IMR-90 (cell line): ENCODE data around the gene DARS1. TPM values are rescaled to one million over a fixed set of nuclear protein-coding genes. Genes with fewer than 3 reads are reported as not detected.

ENCODE experiments used
- ATAC-seq: fragments of 200-7000 bp; cut with Tn5 transposase; 2 replicates; pipeline ENCODE4 v1.9.1; 2020; ENCODE audit warnings: low read depth, mild to moderate bottlenecking, moderate library complexity
- BruUV-seq: library from RNA; stranded (reverse); fragments of 400-500 nt; replicated peaks from 2 replicates; lab custom pipeline; 2021; lab: Mats Ljungman, UMichigan
- CTCF ChIA-PET: fragments of 300-600 bp; formaldehyde crosslinking; extraction: SDS; loops from one replicate; lab custom pipeline; 2021; ENCODE audit warnings: antibody characterized with exemption; lab: Yijun Ruan, JAX
- POLR2A ChIA-PET: fragments of 300-600 bp; sonication (Branson Sonifier 250); formaldehyde crosslinking; loops from one replicate; lab custom pipeline; 2022; ENCODE audit warnings: antibody characterized with exemption; ENCODE audit not compliant: unreplicated experiment; lab: Charles Lee
- DNase-seq: peaks from one replicate; pipeline ENCODE4 v3.0.0; 2013
- H2AFZ ChIP-seq: replicated peaks from 2 replicates; pipeline ENCODE3; 2013; ENCODE audit warnings: low read length, mild to moderate bottlenecking; ENCODE audit not compliant: poor library complexity
- H2AK5ac ChIP-seq: 2 replicates; pipeline ENCODE4 v1.6.1; 2013; ENCODE audit warnings: low read depth, low read length, inconsistent platforms
- H2AK9ac ChIP-seq: replicated peaks from 2 replicates; pipeline ENCODE3; 2013; ENCODE audit warnings: mild to moderate bottlenecking, low read depth, low read length, moderate library complexity; ENCODE audit not compliant: poor library complexity
- H2BK120ac ChIP-seq: 2 replicates; pipeline ENCODE4 v1.6.1; 2013; ENCODE audit warnings: low read depth, low read length, inconsistent platforms
- H2BK15ac ChIP-seq: 3 replicates; pipeline ENCODE4 v1.6.1; 2013; ENCODE audit warnings: low read depth, low read length, inconsistent platforms
- H2BK20ac ChIP-seq: 2 replicates; pipeline ENCODE4 v1.6.1; 2013; ENCODE audit warnings: low read depth, mild to moderate bottlenecking, inconsistent platforms, low read length, moderate library complexity
- H2BK5ac ChIP-seq: 2 replicates; pipeline ENCODE4 v1.6.1; 2013; ENCODE audit warnings: mild to moderate bottlenecking, low read depth, low read length, inconsistent platforms; ENCODE audit not compliant: poor library complexity, severe bottlenecking
- H3K14ac ChIP-seq: replicated peaks from 2 replicates; pipeline ENCODE4 v1.6.1; 2013; ENCODE audit warnings: low read depth, low read length, inconsistent platforms
- H3K18ac ChIP-seq: 2 replicates; pipeline ENCODE4 v1.6.1; 2013; ENCODE audit warnings: low read depth, low read length, control low read depth
- H3K23ac ChIP-seq: 2 replicates; pipeline ENCODE4 v1.6.1; 2013; ENCODE audit warnings: low read depth, low read length, inconsistent platforms
- H3K27ac ChIP-seq: 2 replicates; pipeline ENCODE4 v1.5.1; 2013; ENCODE audit warnings: mild to moderate bottlenecking, control low read depth, low read length; ENCODE audit not compliant: insufficient read depth
- H3K27me3 ChIP-seq: 2 replicates; pipeline ENCODE4 v1.6.1; 2013; ENCODE audit warnings: low read length; ENCODE audit not compliant: control insufficient read depth, insufficient read depth
- H3K36me3 ChIP-seq: 2 replicates; pipeline ENCODE4 v1.6.1; 2013; ENCODE audit warnings: low read length, mixed read lengths; ENCODE audit not compliant: control insufficient read depth, insufficient read depth
- H3K4ac ChIP-seq: 2 replicates; pipeline ENCODE4 v1.6.1; 2013; ENCODE audit warnings: low read depth, low read length, inconsistent platforms
- H3K4me1 ChIP-seq: 2 replicates; pipeline ENCODE4 v1.6.1; 2013; ENCODE audit warnings: low read length, mixed read lengths; ENCODE audit not compliant: control insufficient read depth, insufficient read depth
- H3K4me2 ChIP-seq: 2 replicates; pipeline ENCODE4 v1.6.1; 2013; ENCODE audit warnings: low read depth, mild to moderate bottlenecking, control low read depth, low read length, moderate library complexity
- H3K4me3 ChIP-seq: 2 replicates; pipeline ENCODE4 v1.5.1; 2013; ENCODE audit warnings: low read depth, mild to moderate bottlenecking, control low read depth, low read length, moderate library complexity; ENCODE audit not compliant: insufficient read depth
- H3K56ac ChIP-seq: 2 replicates; pipeline ENCODE4 v1.6.1; 2013; ENCODE audit warnings: low read length, inconsistent platforms; ENCODE audit not compliant: insufficient read depth; ENCODE audit errors: extremely low read depth
- H3K79me1 ChIP-seq, 2 experiments: 2 replicates each; pipeline ENCODE4 v1.6.1; 2013; ENCODE audit warnings: low read length in 2 of 2, inconsistent platforms in 1 of 2, low read depth in 1 of 2
- H3K9ac ChIP-seq: 2 replicates; pipeline ENCODE4 v1.6.1; 2013; ENCODE audit warnings: low read depth, low read length, control low read depth
- H3K9me1 ChIP-seq: 2 replicates; pipeline ENCODE4 v1.6.1; 2013; ENCODE audit warnings: low read length, inconsistent platforms; ENCODE audit not compliant: insufficient read depth
- H3K9me3 ChIP-seq: 2 replicates; pipeline ENCODE4 v1.6.1; 2013; ENCODE audit warnings: low read length; ENCODE audit not compliant: control insufficient read depth, insufficient read depth
- H4K20me1 ChIP-seq: 2 replicates; pipeline ENCODE4 v1.6.1; 2013; ENCODE audit warnings: low read length, inconsistent platforms; ENCODE audit not compliant: insufficient read depth
- H4K5ac ChIP-seq: 2 replicates; pipeline ENCODE4 v1.6.1; 2013; ENCODE audit warnings: mild to moderate bottlenecking, low read depth, low read length, control low read depth
- H4K8ac ChIP-seq, 2 experiments: 2 replicates each; pipeline ENCODE4 v1.6.1; 2013; ENCODE audit warnings: low read depth in 2 of 2, low read length in 2 of 2, control low read depth in 1 of 2, inconsistent platforms in 1 of 2
- H4K91ac ChIP-seq: 2 replicates; pipeline ENCODE4 v1.6.1; 2013; ENCODE audit warnings: low read depth, low read length, inconsistent platforms; ENCODE audit not compliant: insufficient read depth
- CEBPB ChIP-seq: IDR thresholded peaks from 2 replicates; pipeline ENCODE4 v1.6.1; 2012; ENCODE audit warnings: low read depth, low read length, improper control_type of control experiment
- CHD1 ChIP-seq: IDR thresholded peaks from 2 replicates; pipeline ENCODE4 v1.6.1; 2012; ENCODE audit warnings: low read depth, low read length, improper control_type of control experiment
- WGBS, 2 experiments: methylation state at CpG; one replicate each; pipeline versions ENCODE4 v1.1.5 to v1.1.7; 2013; ENCODE audit warnings: missing lambda C conversion rate in 2 of 2; ENCODE audit not compliant: insufficient read length in 1 of 2; ENCODE audit errors: extremely low coverage in 2 of 2; 5-methylcytosine and 5-hydroxymethylcytosine counted together
- dilution Hi-C: fragments of 300-500 bp; cut with HindIII; formaldehyde crosslinking; loops from one replicate; pipeline ENCODE4 v1.14.3; 2018; ENCODE audit warnings: low sequenced_read_pairs; ENCODE audit not compliant: unreplicated experiment
- in situ Hi-C: fragments of 300-500 bp; cut with MboI; formaldehyde crosslinking; loops from 3 replicates; pipeline ENCODE4 v1.14.3; 2019; ENCODE audit warnings: low sequenced_read_pairs, inconsistent platforms, mixed read lengths
- intact Hi-C: fragments of 100-400 bp; cut with micrococcal nuclease; formaldehyde crosslinking; loops from 2 replicates; pipeline ENCODE4 v1.10.0; 2022
- polyA plus RNA-seq, 3 experiments: library from polyadenylated mRNA; depleted of rRNA; stranded (reverse); fragments of >200 nt; gene quantifications; 2 replicates each; pipeline ENCODE4 v1.2.3, GENCODE V29; 2012; ENCODE audit warnings: low replicate concordance in 1 of 3
- total RNA-seq: library from RNA; depleted of rRNA; stranded (reverse); fragments of >200 nt; gene quantifications from 2 replicates; pipeline ENCODE4 v1.2.3, GENCODE V29; 2012
- TF ChIP-seq, protein P1 (sequence below): fragments of 150-350 bp; IDR thresholded peaks from 2 replicates; pipeline ENCODE4 v1.6.1; 2017; ENCODE audit warnings: mild to moderate bottlenecking, antibody characterized with exemption, low read length, low read depth
- TF ChIP-seq, protein P2 (sequence below): conservative IDR thresholded peaks from 2 replicates; pipeline ENCODE4 v1.5.1; 2012; ENCODE audit warnings: mild to moderate bottlenecking, low read depth, low read length, improper control_type of control experiment

Gene DARS1
- total and polyA plus RNA-seq, 2 of the 4 experiments (the other 2 are of a cell fraction) = 56.5 to 66.5 TPM

DNA sequence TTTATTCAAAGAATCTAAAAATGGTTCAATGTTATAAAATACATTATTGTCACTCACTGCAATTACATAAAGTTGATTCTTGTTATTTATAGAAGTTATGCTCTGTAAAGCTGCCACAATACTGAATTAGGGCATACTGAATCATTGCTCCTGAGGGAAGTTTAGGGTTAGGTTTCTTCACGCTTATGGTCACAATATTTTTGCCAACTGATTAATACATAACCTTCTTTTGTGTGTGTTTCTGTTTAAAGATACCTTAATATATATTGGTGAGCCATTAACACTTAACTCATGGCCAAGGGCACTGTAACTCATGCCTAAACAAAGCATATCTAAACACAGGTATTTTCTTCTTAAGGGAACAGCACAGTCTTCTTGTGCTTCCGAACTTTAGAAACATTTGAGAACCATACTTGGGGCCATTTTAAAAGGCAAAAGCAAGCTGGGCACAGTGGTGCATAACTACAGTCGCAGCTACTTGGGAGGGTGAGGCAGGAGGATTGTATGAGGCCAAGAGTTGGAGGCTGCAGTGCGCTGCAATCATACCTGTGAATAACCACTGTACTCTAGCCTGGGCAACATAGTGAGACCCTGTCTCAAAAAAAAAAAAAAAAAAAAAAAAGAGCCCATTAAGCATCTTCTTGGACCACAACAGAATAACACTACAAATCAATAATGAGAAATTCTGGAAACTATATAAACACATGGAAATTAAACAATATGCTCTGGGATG lies 15.6 kb downstream of the DARS1 start:
- H4K91ac ChIP-seq = no peak overlapping the region
- peaks cover 7 to 10% of the 10 kb centered on the region in 2 experiments for H3K79me1 ChIP-seq
- no peak overlapping the region for H3K9ac ChIP-seq
- WGBS, 2 experiments = 80% methylated on average over 1 of the region's 4 CpGs; no CpG with 5 or more reads in 1 of the 2 experiments
- no peaks in the 10 kb centered on the region for H3K4me1 ChIP-seq
- H2BK5ac ChIP-seq = no peak overlapping the region
- no peak overlapping the region for H3K4me3 ChIP-seq
- H3K14ac ChIP-seq = no peak overlapping the region
- no peak overlapping the region for H3K23ac ChIP-seq
- no peak overlapping the region for H3K18ac ChIP-seq
- intact Hi-C loops = no loop called here
- H2BK20ac ChIP-seq = no peak overlapping the region
- no peak overlapping the region for H3K4ac ChIP-seq
- dilution Hi-C loops = no loop called here
- ATAC-seq = no peak
- no peaks in the 10 kb centered on the region for H4K20me1 ChIP-seq
- H2AK9ac ChIP-seq = no peak overlapping the region
- no peak overlapping the region for H2AK5ac ChIP-seq
- no peak overlapping the region for H2BK120ac ChIP-seq
- no peak overlapping the region for H2AFZ ChIP-seq
- no peak for DNase-seq
- H3K27me3 ChIP-seq = no peaks in the 10 kb centered on the region
- H4K8ac ChIP-seq = no peak overlapping the region
- TF ChIP-seq CHD1 (no peak), CEBPB (no peak)
- TF ChIP-seq, protein P1, sequence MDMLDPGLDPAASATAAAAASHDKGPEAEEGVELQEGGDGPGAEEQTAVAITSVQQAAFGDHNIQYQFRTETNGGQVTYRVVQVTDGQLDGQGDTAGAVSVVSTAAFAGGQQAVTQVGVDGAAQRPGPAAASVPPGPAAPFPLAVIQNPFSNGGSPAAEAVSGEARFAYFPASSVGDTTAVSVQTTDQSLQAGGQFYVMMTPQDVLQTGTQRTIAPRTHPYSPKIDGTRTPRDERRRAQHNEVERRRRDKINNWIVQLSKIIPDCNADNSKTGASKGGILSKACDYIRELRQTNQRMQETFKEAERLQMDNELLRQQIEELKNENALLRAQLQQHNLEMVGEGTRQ = no peak
- TF ChIP-seq, protein P2, sequence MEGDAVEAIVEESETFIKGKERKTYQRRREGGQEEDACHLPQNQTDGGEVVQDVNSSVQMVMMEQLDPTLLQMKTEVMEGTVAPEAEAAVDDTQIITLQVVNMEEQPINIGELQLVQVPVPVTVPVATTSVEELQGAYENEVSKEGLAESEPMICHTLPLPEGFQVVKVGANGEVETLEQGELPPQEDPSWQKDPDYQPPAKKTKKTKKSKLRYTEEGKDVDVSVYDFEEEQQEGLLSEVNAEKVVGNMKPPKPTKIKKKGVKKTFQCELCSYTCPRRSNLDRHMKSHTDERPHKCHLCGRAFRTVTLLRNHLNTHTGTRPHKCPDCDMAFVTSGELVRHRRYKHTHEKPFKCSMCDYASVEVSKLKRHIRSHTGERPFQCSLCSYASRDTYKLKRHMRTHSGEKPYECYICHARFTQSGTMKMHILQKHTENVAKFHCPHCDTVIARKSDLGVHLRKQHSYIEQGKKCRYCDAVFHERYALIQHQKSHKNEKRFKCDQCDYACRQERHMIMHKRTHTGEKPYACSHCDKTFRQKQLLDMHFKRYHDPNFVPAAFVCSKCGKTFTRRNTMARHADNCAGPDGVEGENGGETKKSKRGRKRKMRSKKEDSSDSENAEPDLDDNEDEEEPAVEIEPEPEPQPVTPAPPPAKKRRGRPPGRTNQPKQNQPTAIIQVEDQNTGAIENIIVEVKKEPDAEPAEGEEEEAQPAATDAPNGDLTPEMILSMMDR = no peak
- H3K36me3 ChIP-seq = peaks cover 9% of the 10 kb centered on the region
- POLR2A ChIA-PET = no interaction called here
- H2BK15ac ChIP-seq = no peak overlapping the region
- no TSS peak for BruUV-seq
- in situ Hi-C loops = no loop called here
- H3K56ac ChIP-seq = no peak overlapping the region
- H3K9me1 ChIP-seq = no peaks in the 10 kb centered on the region
- CTCF ChIA-PET = interaction anchor here (0.6 kb wide), 1 partner anchor 114 kb away, joined by 3 read pairs; no protein-coding TSS in a partner anchor
- H3K9me3 ChIP-seq = no peaks in the 10 kb centered on the region
- H3K4me2 ChIP-seq = no peak overlapping the region
- no peak overlapping the region for H4K5ac ChIP-seq
- H3K27ac ChIP-seq = no peak overlapping the region
